GF-D8 (cell line): ENCODE results near the gene RAMP1.
"Not testable (repeated sequence)": the region's sequence is repeated elsewhere in the genome, so short reads cannot be mapped to it uniquely, and the experiment has no call there.

Source experiments
- DNase-seq: peaks from one replicate; lab custom pipeline; 2025; lab: John Stamatoyannopoulos, UW

The RAMP1 gene

GRCh38 chr2:237859533-237860272 is at the start of gene RAMP1:
RAMP1 (plus strand) TSS chr2:237859623; CDS start chr2:237859676, 53 bp downstream.
- DNase-seq = no peak

- DNase-seq = no peak
Observed at GRCh38 chr2:237815637-237816036, 43.8 kb upstream of the RAMP1 start.

DNA sequence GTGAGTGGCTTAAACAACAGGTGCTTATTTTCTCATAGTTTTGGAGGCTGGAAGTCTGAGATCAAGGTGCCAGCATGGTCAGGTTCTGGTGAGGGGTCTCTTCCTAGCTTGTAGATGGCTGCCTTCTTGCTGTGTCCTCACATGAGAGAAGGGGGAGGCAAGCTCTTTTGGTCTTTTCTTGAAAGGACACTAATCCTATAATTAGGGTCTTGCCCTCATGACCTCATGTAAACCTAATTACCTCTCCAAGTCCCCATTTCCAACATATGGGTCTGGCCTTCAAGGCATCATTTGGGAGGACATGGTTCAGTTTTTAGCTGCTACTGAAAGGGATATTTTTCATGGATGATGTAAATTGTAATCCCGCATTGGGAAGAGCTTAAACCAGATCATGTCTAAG is 42.9 kb upstream of the RAMP1 start:
- no peak for DNase-seq

- no peak for DNase-seq
Observed at GRCh38 chr2:237818066-237818473, 41.4 kb upstream of the RAMP1 start.

- DNase-seq = no peak
Observed at GRCh38 chr2:237819231-237819630, 40.2 kb upstream of the RAMP1 start.

GRCh38 chr2:237820421-237820820 is 39.0 kb upstream of the RAMP1 start:
- no peak for DNase-seq

DNA sequence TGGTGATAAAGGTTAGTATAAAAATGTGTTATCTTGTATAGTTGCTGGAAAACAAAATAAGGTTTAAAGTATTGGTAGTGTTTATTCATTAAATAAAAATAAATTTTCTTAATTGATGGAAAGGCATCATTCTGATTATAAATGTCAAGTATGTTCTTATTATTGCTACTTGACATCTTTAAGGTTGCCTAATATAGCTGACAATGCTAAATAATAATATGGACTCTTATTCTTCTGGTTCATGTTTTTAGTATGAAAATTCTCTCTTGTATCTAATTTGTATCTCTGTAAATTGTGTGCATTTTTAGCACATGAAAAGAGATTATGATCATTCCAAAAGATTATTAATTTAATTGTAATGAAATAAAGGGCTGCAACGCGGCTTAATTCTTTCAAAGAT is 35.9 kb upstream of the RAMP1 start:
- DNase-seq = no peak

DNA sequence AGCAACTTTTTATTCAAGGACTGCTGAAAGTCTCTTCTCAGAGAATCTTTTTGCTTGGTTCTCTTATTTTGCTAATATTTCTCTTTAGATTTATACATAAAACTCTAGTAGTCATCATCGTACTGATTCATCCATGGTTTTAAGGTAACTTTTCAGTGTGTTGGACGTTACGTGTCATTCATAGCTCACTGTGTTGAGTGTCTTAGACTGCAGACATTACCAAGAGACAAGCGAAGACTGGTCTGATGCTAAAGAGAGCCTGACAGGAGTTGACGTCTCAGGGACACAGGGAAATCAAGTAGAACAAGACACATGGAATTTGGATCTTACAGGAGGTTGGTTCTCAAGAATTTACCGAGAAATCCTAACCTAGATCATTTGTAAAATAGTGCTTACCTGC is 35.3 kb upstream of the RAMP1 start:
- DNase-seq = no peak

DNA sequence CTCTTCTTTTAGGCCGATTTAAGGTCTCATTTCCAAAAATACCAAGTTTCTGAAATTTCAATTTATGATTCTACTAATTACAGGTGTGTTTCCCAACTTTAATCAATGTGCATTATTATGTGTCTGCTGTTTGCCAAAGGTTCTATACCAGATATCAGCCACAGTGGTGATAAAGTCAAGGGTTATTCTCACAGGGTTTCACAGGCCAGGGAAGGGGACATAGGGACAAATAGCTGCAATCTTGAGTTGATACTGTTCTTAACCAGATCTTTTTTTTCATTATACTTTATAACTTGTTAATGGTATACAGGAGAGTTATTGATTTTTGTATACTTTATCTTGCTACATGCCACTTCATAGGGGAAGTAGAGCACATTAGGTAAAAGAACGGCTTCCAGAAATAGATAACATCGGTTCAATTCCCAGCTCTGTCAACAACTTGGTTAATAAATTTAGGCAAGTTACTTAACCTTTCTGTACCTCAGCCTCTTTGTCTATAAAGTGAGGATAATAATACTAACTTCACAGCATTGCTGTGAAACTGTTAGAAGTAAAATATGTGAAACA is 31.9 kb upstream of the RAMP1 start:
- DNase-seq = no peak

- no peak for DNase-seq
Observed at GRCh38 chr2:237830522-237830921, 28.9 kb upstream of the RAMP1 start.

GRCh38 chr2:237833546-237833945 is 25.9 kb upstream of the RAMP1 start:
- no peak for DNase-seq

GRCh38 chr2:237835372-237835771 is 24.1 kb upstream of the RAMP1 start:
- DNase-seq = no peak

- no peak for DNase-seq
Observed at GRCh38 chr2:237841051-237841450, 18.4 kb upstream of the RAMP1 start.

DNA sequence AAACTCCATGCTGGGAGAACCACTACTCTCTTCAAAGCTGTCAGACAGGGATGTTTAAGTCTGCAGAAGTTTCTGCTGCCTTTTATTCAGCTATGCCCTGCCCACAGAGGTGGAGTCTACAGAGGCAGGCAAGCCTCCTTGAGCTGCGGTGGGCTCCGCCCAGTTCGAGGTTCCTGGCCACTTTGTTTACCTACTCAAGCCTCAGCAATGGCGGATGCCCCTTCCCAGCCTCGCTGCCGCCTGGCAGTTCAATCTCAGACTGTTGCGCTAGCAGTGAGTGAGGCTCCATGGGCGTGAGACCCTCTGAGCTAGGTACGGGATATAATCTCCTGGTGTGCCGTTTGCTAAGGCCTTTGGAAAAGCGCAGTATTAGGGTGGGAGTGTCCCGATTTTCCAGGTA is 10.5 kb upstream of the RAMP1 start:
- DNase-seq = not testable (repeated sequence)

- no peak for DNase-seq
Observed at GRCh38 chr2:237854295-237854694, 5.1 kb upstream of the RAMP1 start.

GRCh38 chr2:237857791-237858190 is 1.6 kb upstream of the RAMP1 start:
- DNase-seq = no peak

DNA sequence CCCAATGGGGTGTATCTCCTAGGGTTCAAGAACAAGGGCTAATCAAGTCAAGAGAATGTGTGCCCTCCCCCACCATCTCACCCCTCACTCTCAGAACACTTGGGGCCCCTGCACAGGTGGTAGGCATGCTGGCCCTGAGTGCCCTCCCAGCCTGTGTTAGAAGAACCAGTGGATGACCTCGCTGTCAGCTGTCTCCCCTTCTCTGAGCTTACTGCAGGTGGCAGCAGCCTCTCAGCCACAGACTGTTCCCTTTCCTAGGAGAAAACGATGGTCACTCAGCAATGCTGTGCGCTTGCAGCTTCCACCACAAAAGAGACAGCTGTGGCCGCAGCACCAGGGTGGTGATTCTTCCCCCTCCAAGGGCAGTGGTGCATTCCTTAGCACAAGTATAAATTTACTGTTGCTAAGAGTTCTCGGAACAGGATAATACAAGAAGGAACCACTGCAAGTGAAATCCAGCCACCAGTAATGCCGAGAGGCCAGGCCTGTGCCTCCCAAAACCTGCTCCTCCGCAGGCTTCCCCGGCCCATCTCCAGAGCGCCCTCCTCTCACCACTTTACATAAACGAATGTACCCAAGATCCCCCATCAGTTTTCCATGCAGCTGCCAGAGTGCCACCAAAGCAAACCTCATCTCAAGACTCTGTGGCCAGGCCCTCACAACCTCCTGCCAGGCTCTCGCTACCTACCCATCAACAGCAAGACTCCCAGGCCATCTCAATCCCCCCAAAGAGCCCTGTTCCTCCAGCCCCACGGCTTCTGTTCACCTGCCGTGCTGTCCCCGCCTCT is 935 bp upstream of the RAMP1 start:
- DNase-seq = peak; percentile 12

DNA sequence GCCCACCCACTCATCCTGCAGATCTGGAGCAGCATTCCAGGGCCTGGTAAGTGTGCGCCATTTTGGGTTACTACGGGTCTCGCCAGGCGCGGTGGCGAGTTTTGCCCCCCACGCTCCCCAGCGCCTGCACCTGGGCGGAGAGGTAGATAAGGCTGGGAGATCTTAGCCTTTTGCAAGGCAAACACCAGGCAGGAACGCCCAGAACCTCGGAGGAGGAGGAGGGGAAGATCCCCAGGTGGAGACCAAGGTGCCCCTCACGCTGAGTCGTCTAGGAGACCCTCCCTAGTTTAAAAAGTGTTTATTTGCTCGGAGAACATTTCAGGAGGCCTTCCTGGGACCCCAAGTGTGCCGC is 365 bp upstream of the RAMP1 start:
- no peak for DNase-seq

- no peak for DNase-seq
Observed at GRCh38 chr2:237860273-237860935, 981 bp downstream of the RAMP1 start.

DNA sequence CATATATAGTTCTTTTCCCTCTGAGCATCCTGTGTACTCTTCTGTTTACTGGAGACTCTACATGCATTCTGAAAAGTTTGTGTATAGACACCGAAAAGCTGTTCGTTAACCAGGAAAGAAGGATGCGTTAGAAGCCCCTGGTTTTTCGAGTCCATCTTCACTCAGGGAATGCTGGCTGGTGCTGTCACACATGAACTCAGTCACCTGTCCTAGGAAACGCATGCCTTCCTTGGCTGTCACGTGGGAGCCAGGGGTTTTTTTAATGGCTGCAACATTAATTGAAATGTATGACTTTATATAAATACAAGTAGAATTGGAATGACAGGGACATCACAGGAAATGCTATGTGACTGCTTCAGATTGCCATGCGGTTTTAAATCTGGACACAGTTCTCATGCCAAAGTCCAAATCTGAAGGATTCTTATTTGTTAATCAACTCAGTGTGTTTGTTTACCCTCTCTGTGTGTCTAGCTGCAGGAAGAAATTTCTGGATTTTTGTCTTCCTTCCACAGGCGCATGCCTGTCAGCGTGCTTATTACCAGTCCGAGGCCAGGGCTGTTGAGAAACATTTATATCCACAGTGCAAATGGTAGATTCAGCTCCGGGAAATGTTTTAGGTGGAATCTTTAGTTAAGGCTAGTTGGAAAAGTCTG is 2.6 kb downstream of the RAMP1 start:
- no peak for DNase-seq

DNA sequence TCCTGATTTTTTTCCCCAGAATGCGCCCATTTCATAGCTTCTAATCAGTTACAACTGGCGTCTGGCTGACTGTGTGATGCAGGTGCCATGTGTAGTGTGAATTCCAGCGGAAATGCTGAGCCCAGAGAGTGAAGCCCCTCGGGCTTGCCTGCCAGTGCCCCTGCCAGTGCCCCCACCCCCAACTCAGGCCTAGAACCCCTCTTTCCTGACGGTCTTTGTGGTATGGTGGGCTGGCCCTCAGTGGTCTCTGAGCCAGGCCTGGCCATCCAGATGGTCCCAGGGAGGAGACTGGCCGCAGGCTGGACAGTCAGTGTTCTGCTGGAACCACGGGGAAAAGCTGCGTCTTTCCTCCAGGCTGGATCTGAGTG is 3.1 kb downstream of the RAMP1 start:
- no peak for DNase-seq

DNA sequence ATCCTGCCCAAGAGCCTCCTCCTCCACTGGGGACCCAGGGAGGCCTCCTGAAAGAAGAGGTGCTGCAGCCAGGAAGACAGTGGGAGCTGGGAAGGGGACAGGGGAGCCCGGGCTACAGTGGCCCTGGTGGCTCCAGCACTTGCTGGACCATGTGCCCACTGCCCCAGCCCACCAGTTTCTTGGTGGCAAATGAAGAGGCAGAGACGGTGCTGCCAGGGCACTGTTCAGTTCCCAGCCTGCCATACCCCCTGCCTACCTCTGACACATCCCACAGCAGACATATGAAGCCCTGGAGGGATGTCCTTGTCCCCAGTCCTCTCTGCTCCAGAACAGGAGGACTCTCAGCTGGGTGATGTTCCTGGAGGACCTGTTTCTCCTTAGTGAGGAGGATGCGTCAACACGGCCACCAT is 3.7 kb downstream of the RAMP1 start:
- DNase-seq = no peak
